ENCODE measurements around the gene ZFP69.

GRCh38 chr1:40451238-40451585 is 25.9 kb upstream of the ZFP69 start:
- TF ChIP-seq CTCF (IDR thresholded peaks at IDR 0.05; ENCODE audit: borderline replicate concordance, extremely low read depth, low read length, poor library complexity, severe bottlenecking) (no peak), EZH2 (IDR thresholded peaks at IDR 0.05; ENCODE audit: borderline replicate concordance, low read depth, low read length, severe bottlenecking) (no peak)
